Testis (tissue), 3 donors: Measurements from ENCODE around the gene GCH1. TPM values are rescaled to one million over a fixed set of nuclear protein-coding genes. Genes with fewer than 3 reads are reported as not detected.

Experiments
- DNase-seq: peaks from one replicate; pipeline ENCODE4 v3.0.0-alpha.2; 2019
- H3K27ac ChIP-seq, 2 donors: fragments of 200-600 bp; sonication (generic); one replicate each; pipeline ENCODE4 v1.5.1; 2019
- H3K27me3 ChIP-seq: fragments of 200-600 bp; sonication (generic); one replicate; pipeline ENCODE4 v1.5.1; 2019
- H3K36me3 ChIP-seq: fragments of 200-600 bp; sonication (generic); one replicate; pipeline ENCODE4 v1.5.1; 2017; ENCODE audit warnings: low read depth; ENCODE audit errors: missing control alignments
- H3K4me1 ChIP-seq: fragments of 200-600 bp; sonication (generic); one replicate; pipeline ENCODE4 v1.5.1; 2019
- H3K4me3 ChIP-seq, 2 donors: fragments of 200-600 bp; sonication (generic); one replicate each; pipeline ENCODE4 v1.5.1; 2017 to 2019
- H3K9me3 ChIP-seq: fragments of 200-600 bp; sonication (generic); one replicate; pipeline ENCODE4 v1.5.1; 2017
- POLR2A ChIP-seq: fragments of 450-650 bp; IDR thresholded peaks from one replicate; pipeline ENCODE4 v1.6.1; 2017; ENCODE audit warnings: antibody characterized with exemption, mild to moderate bottlenecking, moderate library complexity
- WGBS, 2 donors: methylation state at CpG; one replicate each; pipeline ENCODE4 v1.1.5; 2018; 5-methylcytosine and 5-hydroxymethylcytosine counted together
- intact Hi-C: fragments of 100-400 bp; cut with DNase I; formaldehyde crosslinking; loops from one replicate; pipeline ENCODE4 v1.15.1; 2023; ENCODE audit warnings: low total_unique reads
- polyA plus RNA-seq: library from polyadenylated mRNA; stranded (reverse); fragments of 350-450 nt; fragmentation: Illumina TruSeq; extraction: RNeasy Lipid Tissue Mini Kit (QIAGEN cat#74804); gene quantifications from one replicate; pipeline ENCODE4 v1.2.3, GENCODE V29; 2014; ENCODE audit warnings: low read depth, low replicate concordance; ENCODE audit not compliant: insufficient read depth
- total RNA-seq, 2 donors: library from RNA; depleted of rRNA; stranded (reverse); fragments of >200 nt; gene quantifications; one replicate each; pipeline ENCODE4 v1.2.3, GENCODE V29; 2016
- TF ChIP-seq, protein P1 (sequence below), 3 experiments: fragments of 450-650 bp in 2 of 3; fragments of 200-600 bp in 1 of 3; sonication (generic) in 1 of 3; IDR thresholded peaks; one replicate each; pipeline ENCODE4 v1.5.1; 2016 to 2019; ENCODE audit warnings: antibody characterized with exemption in 3 of 3, mild to moderate bottlenecking in 2 of 3, moderate library complexity in 1 of 3

GCH1 gene
- total and polyA plus RNA-seq, 3 donors from 2014 or later, result 8.8 to 15.8 (median 11.3) TPM

DNA sequence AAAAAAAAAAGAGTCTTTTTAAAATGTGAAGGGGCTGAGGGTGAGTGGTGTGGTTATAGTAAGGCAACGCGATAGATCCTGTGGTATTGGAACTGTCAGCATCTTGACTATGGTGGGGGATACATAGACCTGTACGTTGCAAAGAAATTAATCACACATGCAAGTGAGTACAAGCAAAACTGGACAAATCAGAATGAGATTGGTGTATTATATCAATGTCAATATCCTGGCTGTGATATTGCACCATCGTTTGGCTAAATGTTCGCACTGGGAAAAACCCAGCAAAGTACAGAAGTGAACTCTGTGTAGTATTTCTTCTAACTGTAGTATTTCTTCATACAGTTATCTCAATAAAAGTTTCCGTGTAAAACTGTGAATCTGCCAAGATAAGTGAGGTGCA is 67.9 kb downstream of the GCH1 start:
- no peaks in the 10 kb centered on the region for H3K27me3 ChIP-seq
- H3K36me3 ChIP-seq, result no peaks in the 10 kb centered on the region
- no peak overlapping the region for H3K4me3 ChIP-seq
- intact Hi-C loops, result no loop called here
- no peak for DNase-seq
- H3K4me1 ChIP-seq, result no peaks in the 10 kb centered on the region
- no peak overlapping the region for H3K27ac ChIP-seq
- 86% methylated on average over 6 of the region's 6 CpGs for WGBS, 2 donors
- H3K9me3 ChIP-seq, result no peaks in the 10 kb centered on the region
- TF ChIP-seq, protein P1, sequence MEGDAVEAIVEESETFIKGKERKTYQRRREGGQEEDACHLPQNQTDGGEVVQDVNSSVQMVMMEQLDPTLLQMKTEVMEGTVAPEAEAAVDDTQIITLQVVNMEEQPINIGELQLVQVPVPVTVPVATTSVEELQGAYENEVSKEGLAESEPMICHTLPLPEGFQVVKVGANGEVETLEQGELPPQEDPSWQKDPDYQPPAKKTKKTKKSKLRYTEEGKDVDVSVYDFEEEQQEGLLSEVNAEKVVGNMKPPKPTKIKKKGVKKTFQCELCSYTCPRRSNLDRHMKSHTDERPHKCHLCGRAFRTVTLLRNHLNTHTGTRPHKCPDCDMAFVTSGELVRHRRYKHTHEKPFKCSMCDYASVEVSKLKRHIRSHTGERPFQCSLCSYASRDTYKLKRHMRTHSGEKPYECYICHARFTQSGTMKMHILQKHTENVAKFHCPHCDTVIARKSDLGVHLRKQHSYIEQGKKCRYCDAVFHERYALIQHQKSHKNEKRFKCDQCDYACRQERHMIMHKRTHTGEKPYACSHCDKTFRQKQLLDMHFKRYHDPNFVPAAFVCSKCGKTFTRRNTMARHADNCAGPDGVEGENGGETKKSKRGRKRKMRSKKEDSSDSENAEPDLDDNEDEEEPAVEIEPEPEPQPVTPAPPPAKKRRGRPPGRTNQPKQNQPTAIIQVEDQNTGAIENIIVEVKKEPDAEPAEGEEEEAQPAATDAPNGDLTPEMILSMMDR (IDR thresholded peaks at IDR 0.05), result no peak
- no peak for TF ChIP-seq POLR2A

DNA sequence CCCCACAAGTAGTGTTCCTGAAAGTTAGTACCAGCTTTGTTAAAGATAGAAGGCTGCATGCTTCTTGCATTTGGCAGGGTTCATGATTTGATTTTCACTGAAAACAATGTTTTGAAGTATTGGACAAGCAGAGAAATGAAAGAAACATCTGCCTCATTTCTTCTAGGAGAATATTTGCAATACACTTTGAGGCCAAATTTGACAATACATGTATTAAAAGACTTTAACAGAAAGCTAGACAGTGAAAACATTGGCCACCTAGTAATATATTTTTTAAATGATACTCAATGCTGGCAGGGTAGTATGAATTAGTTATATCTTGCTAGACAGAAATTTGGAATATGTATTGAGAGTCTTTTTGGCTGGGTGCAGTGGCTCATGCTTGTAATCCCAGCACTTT is 68.5 kb downstream of the GCH1 start:
- Histone ChIP-seq H3K27me3 (no peaks in the 10 kb centered on the region), H3K4me1 (no peaks in the 10 kb centered on the region), H3K27ac (no peak overlapping the region), H3K4me3 (no peak overlapping the region), H3K36me3 (no peaks in the 10 kb centered on the region), H3K9me3 (no peaks in the 10 kb centered on the region)
- intact Hi-C loops, result no loop called here
- no peak for TF ChIP-seq POLR2A
- TF ChIP-seq, protein P1 (IDR thresholded peaks at IDR 0.05), result no peak
- no peak for DNase-seq

DNA sequence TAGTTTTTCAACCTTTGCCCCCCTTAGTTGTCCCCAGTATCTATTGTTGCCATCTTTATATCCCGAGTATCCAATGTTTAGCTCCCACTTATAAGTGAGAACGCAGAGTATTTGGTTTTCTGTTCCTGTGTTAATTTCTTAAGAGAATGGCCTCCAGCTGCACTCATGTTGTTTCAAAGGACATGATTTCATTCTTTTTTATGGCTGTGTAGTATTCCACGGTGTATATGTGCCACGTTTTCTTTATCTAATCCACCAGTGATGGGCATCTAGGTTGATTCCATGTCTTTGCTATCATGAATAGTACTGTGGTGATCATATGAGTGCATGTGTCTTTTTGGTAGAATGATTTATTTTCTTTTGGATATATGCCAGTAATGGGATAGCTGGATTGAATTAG is 72.0 kb downstream of the GCH1 start:
- intact Hi-C loops, result no loop called here
- no peak for DNase-seq
- H3K36me3 ChIP-seq, result no peaks in the 10 kb centered on the region
- no peaks in the 10 kb centered on the region for H3K4me1 ChIP-seq
- 87 to 91% methylated on average over 4 of the region's 4 CpGs for WGBS, 2 donors
- no peak for TF ChIP-seq POLR2A
- TF ChIP-seq, protein P1 (IDR thresholded peaks at IDR 0.05), result no peak
- H3K4me3 ChIP-seq, result no peak overlapping the region
- no peak overlapping the region for H3K27ac ChIP-seq
- no peaks in the 10 kb centered on the region for H3K27me3 ChIP-seq
- no peaks in the 10 kb centered on the region for H3K9me3 ChIP-seq

DNA sequence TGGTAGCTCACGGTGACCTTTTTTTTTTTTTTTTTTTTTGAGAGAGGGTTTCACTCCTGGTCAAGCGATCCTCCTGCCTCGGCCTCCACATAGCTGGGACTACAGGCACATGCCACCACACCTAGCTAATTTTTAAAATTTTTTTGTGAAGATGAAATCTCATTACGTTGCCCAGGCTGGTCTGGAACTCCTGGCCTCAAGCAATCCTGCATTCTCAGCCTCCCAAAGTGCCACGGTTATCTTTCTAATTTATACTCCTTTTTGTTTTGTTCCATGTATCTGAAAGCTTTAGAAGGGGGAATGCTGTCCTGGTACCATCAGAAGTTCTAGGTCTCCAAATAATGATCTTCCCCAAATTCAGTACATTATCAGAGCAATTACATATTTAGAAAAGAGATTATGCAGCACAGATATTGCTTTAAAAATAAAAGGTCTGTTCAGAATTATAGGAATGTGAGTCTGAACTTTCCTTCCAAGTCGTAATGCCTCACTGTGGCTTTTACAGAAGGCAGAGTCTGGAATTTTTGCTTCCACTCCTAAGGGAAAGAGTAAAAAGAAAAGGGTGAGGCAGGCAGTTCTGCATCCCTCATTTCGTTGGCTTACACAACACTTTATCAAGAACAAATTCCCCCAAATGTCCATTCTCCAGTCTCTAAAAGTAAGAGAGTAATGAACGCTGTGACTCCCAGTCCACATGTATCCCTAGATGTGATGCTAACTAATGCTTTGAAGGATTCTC is 73.0 kb downstream of the GCH1 start:
- Histone ChIP-seq H3K27me3 (no peaks in the 10 kb centered on the region), H3K9me3 (no peaks in the 10 kb centered on the region), H3K4me3 (no peak overlapping the region), H3K27ac (no peak overlapping the region), H3K36me3 (no peaks in the 10 kb centered on the region), H3K4me1 (no peaks in the 10 kb centered on the region)
- 75 to 78% methylated on average over 8 of the region's 8 CpGs for WGBS, 2 donors
- no peak for DNase-seq
- intact Hi-C loops, result no loop called here
- TF ChIP-seq, protein P1 (IDR thresholded peaks at IDR 0.05), result no peak
- TF ChIP-seq POLR2A, result no peak

DNA sequence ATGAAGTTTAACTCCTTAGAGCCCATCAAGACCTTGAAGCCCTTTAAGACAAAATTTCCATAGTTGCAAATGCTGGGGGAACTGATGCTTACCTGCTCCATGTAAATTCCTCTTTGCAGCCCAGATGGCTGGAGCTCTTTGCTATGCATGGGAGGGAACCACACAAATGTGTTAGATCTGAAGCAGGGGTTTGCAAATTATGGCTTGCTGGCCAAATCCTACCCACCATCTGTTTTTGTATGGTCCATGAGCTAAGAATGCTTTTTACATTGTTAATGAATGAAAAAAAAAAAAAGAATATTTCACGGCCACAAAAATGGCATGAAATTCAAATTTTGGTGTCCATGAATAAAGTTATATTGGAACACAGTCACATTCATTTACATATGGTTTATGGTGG is 74.6 kb downstream of the GCH1 start:
- H3K4me3 ChIP-seq, result no peak overlapping the region
- WGBS, 2 donors, result 92 to 96% methylated on average over 1 of the region's 1 CpG
- intact Hi-C loops, result no loop called here
- no peaks in the 10 kb centered on the region for H3K4me1 ChIP-seq
- H3K27me3 ChIP-seq, result no peaks in the 10 kb centered on the region
- no peak for DNase-seq
- H3K9me3 ChIP-seq, result no peaks in the 10 kb centered on the region
- TF ChIP-seq, protein P1 (IDR thresholded peaks at IDR 0.05), result no peak
- no peak for TF ChIP-seq POLR2A
- H3K27ac ChIP-seq, result no peak overlapping the region
- no peaks in the 10 kb centered on the region for H3K36me3 ChIP-seq
